Measurements from ENCODE around the gene RAD9B.
A peak's percentile ranks its signal among the peaks of the same experiment; 100 is the strongest.
"Not testable (repeated sequence)": the region's sequence is repeated elsewhere in the genome, so short reads cannot be mapped to it uniquely, and the experiment has no call there.

The RAD9B gene

DNA sequence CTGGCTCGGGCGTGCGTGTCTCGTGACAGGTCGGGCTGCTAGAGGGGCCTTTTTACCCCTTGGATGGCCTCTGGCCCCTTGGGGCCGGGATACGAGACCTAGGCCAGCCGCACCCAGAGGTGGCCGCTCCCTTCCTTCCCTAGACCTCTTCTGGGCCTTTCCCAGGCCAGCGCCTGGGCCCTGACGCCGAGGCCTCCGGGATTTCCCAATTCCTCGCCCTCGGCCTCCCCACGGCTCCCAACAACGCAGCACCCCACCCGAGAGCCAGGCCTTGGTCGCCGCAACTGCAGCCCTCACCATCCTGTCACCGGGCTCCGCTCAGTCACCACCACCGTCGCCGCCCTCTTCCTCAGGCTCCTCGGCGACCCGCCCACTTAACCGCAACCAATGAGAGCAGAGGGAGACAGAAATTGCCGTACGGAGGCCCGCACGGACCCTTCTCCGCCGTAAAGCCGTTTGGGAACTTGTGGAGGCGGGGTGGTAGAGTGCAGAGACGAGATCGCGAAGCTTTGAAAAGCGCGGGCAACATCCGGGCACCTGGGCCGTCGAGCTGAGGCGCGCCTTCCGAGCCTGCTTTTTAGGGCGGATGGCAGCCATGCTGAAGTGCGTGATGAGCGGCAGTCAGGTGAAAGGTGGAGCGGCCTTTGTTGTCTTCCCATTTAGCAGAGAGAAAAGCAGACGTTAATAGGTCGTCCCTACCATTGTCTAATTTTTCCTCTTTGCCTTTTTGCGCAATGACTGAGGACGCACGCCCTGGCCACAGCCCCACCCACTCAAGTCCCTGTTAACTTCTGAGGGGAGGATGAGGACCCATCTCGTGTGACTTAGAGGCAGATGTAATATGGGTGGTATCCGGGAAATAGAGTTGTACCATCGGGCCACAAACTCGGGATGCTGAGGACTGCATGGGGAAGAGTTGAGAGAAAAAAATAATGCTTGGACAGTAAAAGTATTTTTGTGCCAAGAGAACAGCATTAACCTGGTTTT lies at the start of gene RAD9B, which contains the start of gene VPS29:
TSS of gene RAD9B (plus strand) at position 580 of the 987 bp plus-strand sequence. CDS start at position 587, 7 bp downstream.
TSS of gene VPS29 (minus strand) at position 360 of the 987 bp plus-strand sequence. CDS start at position 300, 60 bp downstream.
- DNase-seq: peak; percentile 95

- DNase-seq: no peak
These were observed 48.4 kb upstream of the RAD9B start for GRCh38 chr12:110453569-110454296.

- no peak for DNase-seq
These were observed 43.4 kb upstream of the RAD9B start for GRCh38 chr12:110458756-110459155.

- not testable (repeated sequence) for DNase-seq
These were observed 40.9 kb upstream of the RAD9B start for GRCh38 chr12:110461189-110461588.

DNA sequence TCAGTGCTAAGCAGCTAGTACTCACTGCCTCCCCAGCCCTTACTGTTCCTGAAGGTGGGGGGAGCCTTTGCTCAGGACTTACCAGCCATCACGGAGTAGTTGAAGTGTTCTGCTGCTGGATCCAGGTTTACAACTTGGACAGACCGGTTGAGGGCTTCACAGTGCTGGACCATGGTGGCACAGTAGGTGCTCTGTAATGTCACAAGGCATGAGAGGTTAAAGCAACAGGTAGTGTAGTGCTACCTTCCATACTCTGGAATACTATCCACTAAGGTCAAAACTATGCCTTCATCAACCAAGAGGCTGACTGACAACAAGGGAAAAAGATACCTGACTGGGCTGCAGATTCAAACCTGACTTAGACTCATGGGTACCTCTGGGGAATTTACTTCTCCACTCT lies 37.1 kb upstream of the RAD9B start:
- no peak for DNase-seq

GRCh38 chr12:110465765-110466164 lies 36.4 kb upstream of the RAD9B start:
- DNase-seq: not testable (repeated sequence)

GRCh38 chr12:110466791-110467190 lies 35.3 kb upstream of the RAD9B start:
- DNase-seq: no peak

DNA sequence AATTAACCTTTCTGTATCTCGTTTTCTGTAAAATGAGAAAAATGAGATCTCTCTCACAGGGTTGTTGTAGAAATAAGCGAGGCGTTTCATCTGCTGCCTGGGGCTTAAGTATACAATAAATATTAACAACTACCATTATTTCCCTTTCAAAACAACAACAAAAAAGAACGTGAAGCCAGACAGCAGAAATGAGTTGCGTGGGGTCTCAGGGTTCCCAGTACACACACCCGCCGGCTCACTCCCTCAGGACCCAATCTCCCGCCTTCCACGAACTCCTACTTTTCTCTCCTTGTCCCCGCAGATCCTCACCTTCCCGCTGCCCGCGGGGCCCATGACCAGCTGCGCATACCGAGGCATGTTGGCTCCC lies 34.3 kb upstream of the RAD9B start:
- no peak for DNase-seq

GRCh38 chr12:110468214-110469048 lies 33.7 kb upstream of the RAD9B start, which contains the start of the genes FAM216A and GPN3:
Gene FAM216A (plus strand): TSS chr12:110468845. CDS start chr12:110468876, 31 bp downstream.
Gene GPN3 (minus strand): TSS chr12:110468257. CDS start chr12:110468203, 54 bp downstream.
- DNase-seq: peak; percentile 94

DNA sequence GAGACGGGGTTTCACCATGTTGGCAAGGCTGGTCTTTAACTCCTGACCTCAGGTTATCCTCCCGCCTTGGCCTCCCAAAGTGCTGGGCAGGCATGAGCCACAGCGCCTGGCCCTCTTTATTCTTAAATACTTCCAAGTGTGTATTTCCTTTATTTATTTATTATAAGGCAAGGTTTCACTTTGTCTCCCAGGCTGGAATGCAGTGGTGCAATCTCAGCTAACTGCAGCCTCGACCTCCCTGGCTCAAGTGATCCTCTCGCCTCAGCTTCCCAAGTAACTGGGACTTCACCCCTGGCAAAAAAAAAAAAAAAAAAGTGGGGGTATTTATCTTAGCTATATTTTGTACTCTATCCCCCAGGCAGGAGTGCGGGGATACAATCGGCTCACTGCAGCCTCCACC lies 26.7 kb upstream of the RAD9B start:
- no peak for DNase-seq

GRCh38 chr12:110498984-110499706 lies 3.0 kb upstream of the RAD9B start:
- DNase-seq: no peak

GRCh38 chr12:110501399-110501751 lies 756 bp upstream of the RAD9B start:
- DNase-seq: peak; percentile 16

DNA sequence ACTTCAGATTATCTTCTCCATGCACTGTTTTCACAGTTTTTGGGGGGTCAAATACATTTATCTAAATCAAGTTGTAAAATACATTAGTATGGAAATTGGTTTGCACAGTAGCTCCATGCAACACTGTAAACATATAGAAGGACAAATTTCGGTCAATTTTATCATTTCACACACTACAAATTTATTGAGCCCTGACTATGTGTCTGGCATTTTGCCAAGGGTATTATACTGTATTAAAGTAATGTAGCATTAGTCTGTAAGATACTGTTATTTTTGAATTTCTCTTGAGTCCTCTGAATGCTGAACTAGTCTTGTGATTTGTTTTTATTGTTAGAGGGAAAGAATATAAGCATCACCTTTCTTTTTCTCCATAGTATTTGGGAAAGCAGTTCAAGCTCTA lies 1.3 kb downstream of the RAD9B start:
- no peak for DNase-seq

DNA sequence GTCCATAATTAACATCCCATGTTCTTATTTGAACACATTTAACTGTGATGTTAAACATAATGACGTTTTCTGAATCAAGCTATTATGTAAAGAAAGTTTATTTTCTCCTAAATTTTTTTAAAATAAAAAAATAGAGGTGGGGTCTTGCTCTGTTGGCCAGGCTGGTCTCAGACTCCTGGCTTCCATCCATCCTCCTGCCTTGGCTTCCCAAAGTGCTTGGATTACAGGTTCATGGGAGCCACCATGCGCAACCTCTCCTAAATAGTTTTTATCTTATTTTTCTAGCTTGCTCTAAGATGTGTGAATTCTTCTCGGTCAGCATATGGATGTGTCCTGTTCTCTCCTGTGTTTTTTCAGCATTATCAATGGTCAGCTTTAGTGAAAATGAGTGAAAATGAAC lies 3.2 kb downstream of the RAD9B start:
- no peak for DNase-seq

DNA sequence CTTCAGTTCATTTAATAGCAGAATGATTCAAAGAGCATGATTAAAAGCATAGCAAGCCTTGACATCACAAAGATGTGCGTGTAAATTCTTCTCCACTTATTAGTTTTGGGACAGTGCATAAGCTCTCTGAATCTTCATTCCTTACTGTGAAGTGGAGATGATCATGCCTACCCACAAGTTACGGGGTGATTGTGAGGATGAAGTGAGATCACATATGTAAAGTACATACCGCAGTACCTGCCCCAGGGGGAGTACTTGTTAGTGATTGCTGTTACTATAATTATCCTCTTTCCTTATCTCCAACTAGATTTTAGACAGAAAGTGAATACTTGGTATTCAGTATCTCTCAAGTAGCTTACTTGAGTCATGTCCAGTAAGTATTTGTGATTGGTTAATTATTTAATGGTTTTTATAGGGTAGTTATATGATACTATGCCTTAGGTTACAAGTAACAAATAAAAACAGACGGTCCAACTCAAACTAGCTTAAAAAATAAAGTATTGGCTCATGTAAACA lies 6.0 kb downstream of the RAD9B start:
- DNase-seq: no peak

DNA sequence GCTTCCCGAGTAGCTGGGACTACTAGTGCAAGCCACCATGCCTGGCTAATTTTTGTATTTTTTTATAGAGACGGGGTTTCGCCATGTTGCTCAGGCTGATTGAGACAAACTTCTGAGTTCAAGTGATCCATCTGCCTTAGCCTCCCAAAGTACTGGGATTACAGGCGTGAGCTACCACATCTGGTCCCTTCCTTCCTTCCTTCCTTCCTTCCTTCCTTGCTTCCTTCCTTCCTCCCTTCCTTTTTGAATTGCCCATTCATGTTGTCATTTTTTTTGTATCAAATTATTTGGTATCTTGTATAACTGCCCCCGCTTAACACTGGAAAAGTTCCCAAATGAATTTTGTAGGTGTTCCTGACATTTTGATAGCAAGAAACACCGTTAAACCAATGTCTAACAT lies 11.7 kb downstream of the RAD9B start:
- DNase-seq: no peak

DNA sequence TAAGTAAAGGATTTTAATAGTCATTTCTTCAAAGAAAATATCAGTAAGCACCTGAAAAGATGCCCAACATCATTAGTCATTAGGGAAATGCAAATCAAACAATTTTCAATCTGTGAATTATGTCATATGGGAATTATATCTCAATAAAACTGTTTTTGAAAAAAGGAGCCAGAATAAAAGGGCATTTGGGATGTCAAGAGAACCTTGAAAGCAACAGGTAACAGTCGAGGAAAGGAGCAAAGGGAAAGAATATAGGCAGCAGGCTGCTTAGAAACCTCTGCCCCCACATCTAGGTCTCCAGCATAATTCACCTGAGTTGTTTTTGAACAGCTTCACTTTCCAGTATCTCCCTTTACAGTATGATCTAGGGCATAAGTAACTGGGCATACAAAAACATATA lies 12.2 kb downstream of the RAD9B start:
- DNase-seq: no peak

- no peak for DNase-seq
These were observed 14.9 kb downstream of the RAD9B start for GRCh38 chr12:110516995-110517394.

DNA sequence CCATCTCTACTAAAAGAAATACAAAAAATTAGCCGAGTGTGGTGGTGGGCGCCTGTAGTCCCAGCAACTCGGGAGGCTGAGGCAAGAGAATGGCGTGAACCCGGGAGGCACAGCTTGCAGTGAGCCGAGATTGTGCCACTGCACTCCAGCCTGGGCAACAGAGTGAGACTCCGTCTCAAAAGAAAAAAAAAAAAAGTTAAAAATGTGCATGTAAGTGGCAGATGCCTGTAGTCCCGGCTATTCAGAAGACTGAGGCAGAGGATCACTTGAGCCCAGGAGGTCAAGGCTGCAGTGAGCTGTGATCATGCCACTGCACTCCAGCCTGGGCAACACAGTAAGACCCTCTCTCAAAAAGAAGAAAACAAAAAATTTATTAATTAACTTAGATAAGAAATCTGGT lies 15.9 kb downstream of the RAD9B start:
- DNase-seq: not testable (repeated sequence)

- DNase-seq: not testable (repeated sequence)
These were observed 19.0 kb downstream of the RAD9B start for GRCh38 chr12:110520876-110521712.

Data from amniotic stem cell (primary cell).